Astrocyte (in vitro differentiated cells and primary cell): ENCODE data around the gene ALDH16A1. TPM values are rescaled to one million over a fixed set of nuclear protein-coding genes. Genes with fewer than 3 reads are reported as not detected.

Experiments used
- DNase-seq: peaks from one replicate; pipeline ENCODE4 v3.0.0-alpha.2; 2010; ENCODE audit warnings: low read depth
- FAIRE-seq: peaks from 2 replicates; lab custom pipeline; 2011; peaks lifted over from hg19 to GRCh38; lab: Jason Lieb, UNC
- H2AFZ ChIP-seq: 2 replicates; pipeline ENCODE4 v1.6.0; 2012; ENCODE audit warnings: low read depth, low read length, inconsistent platforms
- H3K27ac ChIP-seq: 2 replicates; pipeline ENCODE4 v1.5.1; 2011; ENCODE audit warnings: low read depth, low read length, inconsistent platforms
- H3K27me3 ChIP-seq: 2 replicates; pipeline ENCODE4 v1.6.0; 2011; ENCODE audit warnings: low read length, inconsistent platforms; ENCODE audit not compliant: insufficient read depth
- H3K36me3 ChIP-seq: 2 replicates; pipeline ENCODE4 v1.5.1; 2011; ENCODE audit warnings: low read length, inconsistent platforms; ENCODE audit not compliant: insufficient read depth
- H3K4me1 ChIP-seq: 2 replicates; pipeline ENCODE4 v1.5.1; 2011; ENCODE audit warnings: low read length, inconsistent platforms; ENCODE audit not compliant: insufficient read depth
- H3K4me2 ChIP-seq: 2 replicates; pipeline ENCODE4 v1.6.0; 2012; ENCODE audit warnings: low read length, inconsistent platforms
- H3K4me3 ChIP-seq: 2 replicates; pipeline ENCODE4 v1.5.1; 2011; ENCODE audit warnings: low read depth, mild to moderate bottlenecking, low read length, inconsistent platforms; ENCODE audit not compliant: insufficient read depth
- H3K79me2 ChIP-seq: 2 replicates; pipeline ENCODE4 v1.6.0; 2012; ENCODE audit warnings: mild to moderate bottlenecking, low read length, inconsistent platforms; ENCODE audit not compliant: insufficient read depth
- H3K9ac ChIP-seq: 2 replicates; pipeline ENCODE4 v1.6.0; 2012; ENCODE audit warnings: mild to moderate bottlenecking, low read length, inconsistent platforms
- H3K9me3 ChIP-seq: 2 replicates; pipeline ENCODE4 v1.5.1; 2012; ENCODE audit warnings: low read depth, mild to moderate bottlenecking, low read length, inconsistent platforms; ENCODE audit not compliant: insufficient read depth
- H4K20me1 ChIP-seq: 2 replicates; pipeline ENCODE4 v1.6.0; 2012; ENCODE audit warnings: low read length, inconsistent platforms; ENCODE audit not compliant: insufficient read depth
- H3K27ac Mint-ChIP-seq: one replicate; pipeline ENCODE4 v1.8.0; 2021; ENCODE audit warnings: mild to moderate bottlenecking, mixed read lengths; ENCODE audit not compliant: unreplicated experiment
- H3K27me3 Mint-ChIP-seq: one replicate; pipeline ENCODE4 v1.8.0; 2021; ENCODE audit warnings: low read depth, mixed read lengths; ENCODE audit not compliant: unreplicated experiment
- H3K36me3 Mint-ChIP-seq: one replicate; pipeline ENCODE4 v1.8.0; 2021; ENCODE audit warnings: low read depth, mixed read lengths; ENCODE audit not compliant: unreplicated experiment
- H3K4me1 Mint-ChIP-seq: one replicate; pipeline ENCODE4 v1.8.0; 2021; ENCODE audit warnings: low read depth, mixed read lengths; ENCODE audit not compliant: unreplicated experiment
- H3K4me3 Mint-ChIP-seq: one replicate; pipeline ENCODE4 v1.8.0; 2021; ENCODE audit warnings: mild to moderate bottlenecking, moderate library complexity, mixed read lengths; ENCODE audit not compliant: unreplicated experiment
- H3K9me3 Mint-ChIP-seq: one replicate; pipeline ENCODE4 v1.8.0; 2021; ENCODE audit warnings: mild to moderate bottlenecking, mixed read lengths; ENCODE audit not compliant: unreplicated experiment
- EZH2 ChIP-seq: IDR thresholded peaks from 2 replicates; pipeline ENCODE4 v1.6.1; 2012; ENCODE audit warnings: mild to moderate bottlenecking, low read length, inconsistent platforms; ENCODE audit not compliant: insufficient read depth
- total RNA-seq: library from RNA; stranded (reverse); gene quantifications from 2 replicates; pipeline ENCODE4 v1.2.1, GENCODE V29; 2021
- TF ChIP-seq, protein P1 (sequence below): IDR thresholded peaks from 2 replicates; pipeline ENCODE4 v1.5.1; 2011; ENCODE audit warnings: low read depth, mild to moderate bottlenecking, inconsistent platforms, low read length, moderate library complexity; ENCODE audit not compliant: insufficient read depth

ALDH16A1 gene
- total RNA-seq, 1 donor from 2014 or later, result 13.0 TPM

DNA sequence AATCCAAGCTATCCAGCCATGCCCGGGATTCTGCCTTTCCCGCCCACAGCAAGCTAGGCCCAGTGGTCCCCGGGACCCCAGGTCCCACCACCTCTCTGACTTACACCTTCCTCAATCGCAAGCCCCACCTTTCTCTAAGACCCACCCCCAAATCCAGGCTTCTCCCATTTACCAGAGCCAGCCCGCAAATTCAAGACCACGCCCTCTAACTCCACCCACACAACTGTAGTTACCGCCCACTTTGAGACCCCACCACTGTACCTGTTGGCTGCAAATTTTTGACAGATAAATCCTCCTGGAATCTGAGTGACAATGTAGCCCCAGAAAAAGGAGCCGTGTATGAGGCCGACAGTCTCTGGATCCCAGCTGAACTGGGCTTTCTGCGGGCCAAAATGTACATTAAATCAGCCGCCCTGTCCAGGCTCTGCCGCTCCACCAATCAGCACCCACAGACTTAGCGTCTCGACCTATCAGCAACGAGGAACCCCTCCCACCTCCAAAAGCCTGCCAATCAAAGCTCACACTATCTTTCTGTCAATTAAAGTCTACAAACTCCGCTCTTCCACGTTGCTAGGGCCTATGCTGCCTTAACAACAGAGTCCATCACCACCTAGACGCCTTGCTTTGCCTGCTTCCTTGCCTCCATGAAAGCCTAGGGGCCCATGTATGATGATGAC is 18.0 kb upstream of the ALDH16A1 start:
- Histone ChIP-seq H3K27me3 (peaks cover 85% of the 10 kb centered on the region), H3K4me1 (no peaks in the 10 kb centered on the region), H3K4me3 (no peak overlapping the region), H4K20me1 (no peaks in the 10 kb centered on the region), H3K9me3 (peaks cover 7% of the 10 kb centered on the region), H2AFZ (no peak overlapping the region), H3K36me3 (no peaks in the 10 kb centered on the region), H3K9ac (no peak overlapping the region), H3K27ac (no peak overlapping the region), H3K4me2 (no peak overlapping the region), H3K79me2 (no peaks in the 10 kb centered on the region)
- Mint-ChIP-seq H3K27ac (no peak overlapping the region), H3K4me1 (no peaks in the 10 kb centered on the region), H3K27me3 (peaks cover 74% of the 10 kb centered on the region), H3K36me3 (no peaks in the 10 kb centered on the region), H3K9me3 (peaks cover 9% of the 10 kb centered on the region), H3K4me3 (no peak overlapping the region)
- no peak for DNase-seq
- TF ChIP-seq, protein P1, sequence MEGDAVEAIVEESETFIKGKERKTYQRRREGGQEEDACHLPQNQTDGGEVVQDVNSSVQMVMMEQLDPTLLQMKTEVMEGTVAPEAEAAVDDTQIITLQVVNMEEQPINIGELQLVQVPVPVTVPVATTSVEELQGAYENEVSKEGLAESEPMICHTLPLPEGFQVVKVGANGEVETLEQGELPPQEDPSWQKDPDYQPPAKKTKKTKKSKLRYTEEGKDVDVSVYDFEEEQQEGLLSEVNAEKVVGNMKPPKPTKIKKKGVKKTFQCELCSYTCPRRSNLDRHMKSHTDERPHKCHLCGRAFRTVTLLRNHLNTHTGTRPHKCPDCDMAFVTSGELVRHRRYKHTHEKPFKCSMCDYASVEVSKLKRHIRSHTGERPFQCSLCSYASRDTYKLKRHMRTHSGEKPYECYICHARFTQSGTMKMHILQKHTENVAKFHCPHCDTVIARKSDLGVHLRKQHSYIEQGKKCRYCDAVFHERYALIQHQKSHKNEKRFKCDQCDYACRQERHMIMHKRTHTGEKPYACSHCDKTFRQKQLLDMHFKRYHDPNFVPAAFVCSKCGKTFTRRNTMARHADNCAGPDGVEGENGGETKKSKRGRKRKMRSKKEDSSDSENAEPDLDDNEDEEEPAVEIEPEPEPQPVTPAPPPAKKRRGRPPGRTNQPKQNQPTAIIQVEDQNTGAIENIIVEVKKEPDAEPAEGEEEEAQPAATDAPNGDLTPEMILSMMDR, result no peak
- no peak for TF ChIP-seq EZH2
- FAIRE-seq, result no peak

DNA sequence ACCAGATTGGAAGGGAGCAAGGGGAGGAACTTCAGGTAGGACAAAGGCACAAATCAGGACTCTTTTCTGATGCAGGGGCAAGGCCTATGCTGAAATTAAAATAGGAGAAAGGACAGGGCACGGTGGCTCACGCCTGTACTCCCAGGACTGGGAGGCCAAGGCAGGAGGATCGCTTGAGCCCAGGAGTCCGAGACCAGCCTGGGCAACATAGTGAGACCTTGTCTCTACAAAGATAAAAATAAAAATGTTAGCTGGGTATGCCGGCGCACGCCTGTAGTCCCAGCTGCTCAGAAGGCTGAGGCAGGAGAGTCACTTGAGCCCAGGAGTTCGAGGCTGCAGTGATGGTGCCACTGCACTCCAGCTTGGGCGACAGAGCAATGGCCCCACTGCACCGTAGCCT is 17.4 kb upstream of the ALDH16A1 start:
- Histone ChIP-seq H3K27me3 (peaks cover 85% of the 10 kb centered on the region), H3K4me2 (no peak overlapping the region), H3K36me3 (no peaks in the 10 kb centered on the region), H3K9me3 (peaks cover 7% of the 10 kb centered on the region), H3K9ac (no peak overlapping the region), H3K27ac (no peak overlapping the region), H3K4me1 (no peaks in the 10 kb centered on the region), H4K20me1 (no peaks in the 10 kb centered on the region), H3K79me2 (no peaks in the 10 kb centered on the region), H3K4me3 (no peak overlapping the region), H2AFZ (no peak overlapping the region)
- TF ChIP-seq, protein P1, result no peak
- no peak for TF ChIP-seq EZH2
- H3K27me3 Mint-ChIP-seq, result peaks cover 74% of the 10 kb centered on the region
- no peak overlapping the region for H3K27ac Mint-ChIP-seq
- no peaks in the 10 kb centered on the region for H3K4me1 Mint-ChIP-seq
- H3K9me3 Mint-ChIP-seq, result peaks cover 9% of the 10 kb centered on the region
- FAIRE-seq, result no peak
- H3K4me3 Mint-ChIP-seq, result no peak overlapping the region
- no peak for DNase-seq
- H3K36me3 Mint-ChIP-seq, result no peaks in the 10 kb centered on the region

DNA sequence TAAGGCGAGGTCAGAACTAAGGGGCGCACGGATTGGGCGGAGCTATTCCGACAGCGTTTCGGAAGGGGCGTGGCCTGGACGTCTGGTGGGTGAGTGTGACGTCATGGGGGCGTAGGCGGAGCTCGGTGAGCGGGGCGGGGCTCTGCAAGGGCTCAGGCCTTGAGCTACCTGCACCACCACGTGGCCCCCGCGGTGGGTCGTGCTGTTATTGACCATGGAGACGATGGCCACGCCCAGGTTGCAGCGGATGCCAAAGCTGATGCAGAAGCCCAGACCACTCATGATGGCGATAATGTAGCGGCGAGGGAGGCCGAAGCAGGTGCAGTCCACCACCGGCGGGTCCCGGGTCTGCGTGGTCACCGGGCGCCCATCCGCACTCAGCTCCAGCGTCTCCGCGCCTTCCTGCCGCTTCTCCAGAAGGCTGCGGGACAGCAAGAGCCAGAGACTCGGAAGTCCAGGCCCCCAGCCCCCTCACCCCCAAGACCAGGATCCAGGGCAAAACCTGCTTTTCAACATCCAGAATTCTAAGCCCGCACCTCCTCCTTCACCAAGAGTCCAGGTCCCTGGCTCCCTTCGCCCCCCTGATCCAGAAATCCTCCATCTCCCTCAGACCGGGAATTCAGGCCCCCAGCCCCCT is 16.5 kb upstream of the ALDH16A1 start:
- no peaks in the 10 kb centered on the region for H3K36me3 Mint-ChIP-seq
- H3K4me3 Mint-ChIP-seq, result no peak overlapping the region
- Histone ChIP-seq H3K27me3 (peaks cover 86% of the 10 kb centered on the region), H3K4me3 (no peak overlapping the region), H3K9ac (no peak overlapping the region), H3K79me2 (no peaks in the 10 kb centered on the region), H2AFZ (no peak overlapping the region), H4K20me1 (no peaks in the 10 kb centered on the region), H3K27ac (no peak overlapping the region), H3K4me2 (no peak overlapping the region), H3K4me1 (no peaks in the 10 kb centered on the region), H3K9me3 (peaks cover 7% of the 10 kb centered on the region), H3K36me3 (no peaks in the 10 kb centered on the region)
- H3K27ac Mint-ChIP-seq, result no peak overlapping the region
- peaks cover 12% of the 10 kb centered on the region for H3K9me3 Mint-ChIP-seq
- TF ChIP-seq EZH2, result no peak
- TF ChIP-seq, protein P1, result no peak
- no peak for DNase-seq
- peaks cover 77% of the 10 kb centered on the region for H3K27me3 Mint-ChIP-seq
- no peaks in the 10 kb centered on the region for H3K4me1 Mint-ChIP-seq
- FAIRE-seq, result no peak
